Erythroblast (primary cell): Measurements from ENCODE around the gene ATP6V0A4.

Experiments used
- GATA1 ChIP-seq: IDR thresholded peaks from 2 replicates; pipeline ENCODE4 v1.6.1; 2011; ENCODE audit warnings: low read depth, mild to moderate bottlenecking, control low read depth, low read length, moderate library complexity
- POLR2A ChIP-seq: IDR thresholded peaks from 2 replicates; pipeline ENCODE4 v1.6.1; 2011; ENCODE audit warnings: mild to moderate bottlenecking, low read length

GRCh38 chr7:138713191-138713590 is 84.8 kb downstream of the ATP6V0A4 start:
- no peak for TF ChIP-seq POLR2A
- no peak for TF ChIP-seq GATA1
